Stimulated activated CD8-positive, alpha-beta memory T cell treated with anti-CD3 and anti-CD28 coated beads, Interleukin-2, amount 100 ng/mL, for 48 hours (primary cell): ENCODE data around the gene MT1F.
A peak's percentile ranks its signal among the peaks of the same experiment; 100 is the strongest.
"Not testable (repeated sequence)": the region's sequence is repeated elsewhere in the genome, so short reads cannot be mapped to it uniquely, and the experiment has no call there.

ENCODE experiments used
- DNase-seq, 2 donors: peaks; one replicate each; pipeline ENCODE4 v3.0.0-alpha.2; 2020; ENCODE audit warnings: low read depth in 2 of 2

MT1F gene

DNA sequence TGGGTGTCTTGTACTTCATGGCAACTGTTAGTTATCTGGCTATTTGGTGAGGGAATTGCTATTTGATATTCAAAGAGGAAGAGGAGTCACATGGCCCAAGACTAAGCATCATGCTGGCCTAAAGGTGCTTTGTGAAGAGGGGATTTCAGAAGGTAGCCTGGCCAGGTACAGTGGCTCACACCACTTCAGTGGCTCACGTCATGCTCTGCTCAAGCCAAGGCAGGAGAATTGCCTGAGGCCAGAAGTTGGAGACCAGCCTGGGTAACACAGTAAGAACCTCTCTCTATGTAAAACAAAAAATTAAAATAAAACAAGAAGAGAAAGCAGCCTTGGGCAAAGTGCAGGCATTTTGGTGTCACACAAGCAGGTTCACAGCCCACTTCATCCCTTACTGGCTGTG lies 12.4 kb upstream of the MT1F start:
- no peak for DNase-seq

GRCh38 chr16:56645838-56646237 lies 11.9 kb upstream of the MT1F start:
- DNase-seq: no peak

DNA sequence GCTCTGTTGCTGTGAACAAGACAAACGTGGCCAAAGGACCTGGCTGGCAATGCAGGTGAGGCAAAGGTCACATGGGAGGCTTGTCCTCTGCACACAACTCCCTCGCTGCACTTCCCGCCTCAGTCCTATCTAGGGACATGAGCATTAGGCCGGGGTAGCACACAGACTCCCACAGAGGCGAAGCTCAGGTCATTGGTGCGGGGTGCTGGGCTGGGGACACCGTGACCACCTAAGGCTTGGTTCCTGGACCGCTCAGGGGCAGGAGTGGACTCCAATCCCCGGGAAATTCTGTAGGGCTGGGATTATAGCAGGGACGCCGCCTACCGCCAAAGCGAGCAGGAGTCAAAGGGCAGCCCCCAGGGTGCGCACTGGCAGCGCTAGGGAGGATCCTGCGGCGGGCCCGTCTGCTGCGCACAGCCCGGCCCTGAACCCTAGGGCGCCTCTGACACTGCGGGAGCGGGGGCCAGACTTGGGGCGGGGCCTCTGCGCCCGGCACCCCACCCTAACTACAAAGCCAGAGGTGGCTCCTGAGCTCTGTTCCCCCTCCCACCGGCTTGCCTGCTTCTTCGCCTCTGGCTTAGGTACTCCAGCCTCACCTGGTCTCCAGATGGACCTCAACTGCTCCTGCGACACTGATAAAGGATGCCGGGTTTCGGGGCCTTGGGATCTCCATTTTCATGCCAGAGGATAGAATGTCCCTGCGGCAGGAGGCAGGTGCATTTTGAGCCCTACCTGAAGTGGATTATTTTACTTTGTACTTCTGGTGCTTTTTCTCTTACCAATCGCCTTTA lies 9.9 kb upstream of the MT1F start:
- DNase-seq: no peak

GRCh38 chr16:56649271-56649670 lies 8.5 kb upstream of the MT1F start:
- DNase-seq: no peak

- no peak for DNase-seq
Observed at GRCh38 chr16:56649820-56650219, 7.9 kb upstream of the MT1F start.

GRCh38 chr16:56651586-56651985 lies 6.2 kb upstream of the MT1F start, which contains the start of gene MT1B:
MT1B (plus strand) TSS chr16:56651886; CDS start chr16:56651954, 68 bp downstream.
- no peak for DNase-seq

DNA sequence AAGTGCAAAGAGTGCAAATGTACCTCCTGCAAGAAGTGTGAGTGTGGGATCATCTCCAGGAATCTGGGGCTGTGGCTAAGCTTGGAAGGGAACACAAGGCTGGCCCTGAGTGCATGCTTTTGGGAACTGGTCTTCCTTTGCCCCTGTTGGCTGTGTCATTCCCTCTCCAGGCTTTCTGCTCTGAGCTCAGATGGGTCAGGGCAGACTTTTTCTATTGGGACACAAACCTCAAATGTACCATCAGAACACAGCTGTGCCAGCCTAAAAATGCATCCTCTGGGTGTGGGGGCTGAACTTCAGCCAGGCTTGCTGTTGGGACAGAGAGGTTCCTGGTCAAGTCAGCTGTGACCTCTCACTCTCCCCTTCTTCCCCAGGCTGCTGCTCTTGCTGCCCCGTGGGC lies 5.2 kb upstream of the MT1F start:
- no peak for DNase-seq

GRCh38 chr16:56653218-56653617 lies 4.5 kb upstream of the MT1F start:
- no peak for DNase-seq

DNA sequence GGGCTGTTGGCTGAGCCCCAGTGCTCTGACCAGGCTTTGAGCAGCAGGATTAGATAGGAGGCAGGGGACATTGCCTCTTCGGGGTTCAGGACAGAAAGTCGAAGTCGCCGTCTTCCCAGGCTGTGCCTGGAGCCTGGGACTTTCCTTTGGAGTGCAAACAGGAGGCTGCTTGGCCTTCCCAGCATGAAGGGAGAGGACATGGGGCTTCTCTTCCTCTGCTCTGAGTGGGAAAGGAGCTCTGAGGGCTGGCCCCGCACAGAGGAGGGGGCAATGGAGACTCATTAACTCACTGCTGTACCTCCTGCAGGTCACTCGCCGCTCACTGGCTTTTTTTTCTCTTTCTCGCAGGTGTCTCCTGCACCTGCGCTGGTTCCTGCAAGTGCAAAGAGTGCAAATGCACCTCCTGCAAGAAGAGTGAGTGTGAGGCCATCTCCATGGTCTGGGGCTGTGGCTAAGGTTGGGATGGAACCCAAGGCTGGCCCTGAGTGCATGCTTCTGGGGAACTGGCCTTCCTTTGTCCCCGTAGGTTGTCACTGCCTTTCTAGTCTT lies 642 bp downstream of the MT1F start:
- no peak for DNase-seq

DNA sequence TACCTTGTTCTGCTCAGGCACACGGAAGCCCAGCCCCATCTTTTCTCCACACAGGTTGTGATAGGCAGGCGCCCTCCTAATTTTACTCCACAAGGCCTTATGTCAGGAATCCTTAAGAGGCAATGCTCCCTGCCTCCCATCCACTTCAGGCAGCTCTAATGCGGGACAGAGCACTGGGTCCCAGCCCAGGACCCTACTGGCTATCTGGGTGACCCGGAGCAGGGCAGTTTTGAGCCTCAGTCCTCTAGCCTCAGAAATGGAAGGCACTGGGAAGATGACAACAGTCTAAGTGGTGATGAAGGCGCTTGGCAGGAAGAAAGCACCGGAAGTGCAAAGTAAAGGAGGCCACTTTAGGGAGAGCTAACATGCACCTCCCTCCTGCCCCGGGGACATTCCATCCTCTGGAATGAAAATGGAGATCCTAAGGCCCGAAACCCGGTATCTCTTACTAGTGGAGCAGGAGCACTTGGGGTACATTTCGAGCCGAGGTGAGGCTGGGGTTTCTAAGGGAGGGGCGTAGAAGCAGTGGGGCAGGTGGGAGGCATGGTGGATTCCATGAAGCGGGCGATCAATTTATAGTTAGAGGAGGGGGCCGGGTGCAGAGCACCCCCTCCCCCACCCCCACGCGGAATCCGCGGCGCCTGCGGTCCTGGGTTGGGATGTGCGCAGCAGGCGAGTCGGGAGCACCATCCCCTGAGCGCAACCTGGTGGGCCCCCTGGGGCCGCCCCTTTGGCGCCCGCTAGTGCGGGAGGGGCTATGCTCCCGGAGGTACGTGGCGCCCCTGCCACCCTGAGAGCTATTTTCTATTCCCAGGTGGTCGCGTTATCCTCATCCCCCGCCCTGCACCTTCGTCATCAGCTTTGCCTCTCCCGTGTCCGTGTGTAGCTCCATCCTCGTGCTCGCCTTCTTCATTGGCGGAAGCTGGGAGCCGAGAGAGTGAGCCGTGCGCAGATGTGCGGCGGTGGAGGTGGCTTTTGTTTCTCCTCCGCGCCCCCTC lies 4.9 kb downstream of the MT1F start:
- no peak for DNase-seq

GRCh38 chr16:56664506-56664905 lies 6.7 kb downstream of the MT1F start:
- DNase-seq: no peak

DNA sequence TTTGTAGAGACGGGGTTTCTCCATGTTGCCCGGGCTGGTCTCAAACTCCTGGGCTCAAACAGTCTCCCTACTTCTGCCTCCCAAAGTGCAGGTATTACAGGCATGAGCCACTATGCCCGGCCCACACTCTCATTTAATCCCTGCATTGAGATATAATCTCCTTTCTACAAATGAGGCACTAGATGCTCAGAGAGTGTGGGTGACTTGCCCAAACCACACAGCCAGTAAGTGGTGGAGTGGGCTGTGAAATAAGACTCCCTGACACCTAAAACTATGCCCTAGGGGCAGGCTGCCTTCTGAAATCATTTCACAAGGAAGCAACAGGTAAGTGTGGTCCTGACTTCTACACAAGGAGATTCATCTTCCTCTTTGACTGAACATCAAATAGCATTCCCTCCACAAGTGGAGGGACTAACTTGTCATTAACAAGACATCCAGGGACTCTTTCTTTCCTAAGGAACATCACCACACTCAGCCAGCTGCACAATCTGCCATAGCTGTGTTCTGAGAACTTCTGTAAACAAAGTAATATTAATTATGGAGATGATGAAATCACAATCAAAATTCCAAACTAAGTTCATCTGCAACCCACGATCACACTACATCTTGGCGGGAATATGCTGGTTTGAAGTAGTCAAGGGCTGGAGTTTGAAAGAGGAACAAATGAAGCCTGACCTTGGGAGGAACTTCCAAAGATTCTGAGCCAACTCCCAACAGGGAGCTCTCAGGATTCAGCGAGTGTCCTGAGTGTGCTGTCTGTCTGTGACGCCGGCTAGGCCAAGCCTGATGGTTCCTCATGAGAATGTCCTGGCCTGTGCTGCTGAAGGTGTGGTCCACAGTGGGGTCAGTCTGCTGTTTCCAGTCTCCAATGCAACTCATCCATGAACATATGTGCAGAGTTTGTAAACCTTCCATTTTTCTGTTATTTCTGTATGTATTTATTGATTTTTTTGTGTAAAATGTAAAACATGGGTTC lies 7.8 kb downstream of the MT1F start:
- not testable (repeated sequence) for DNase-seq

- peak; percentile 44 to 53 for DNase-seq
Observed at GRCh38 chr16:56667581-56668571, 10.1 kb downstream of the MT1F start, which contains the start of gene MT1G. MT1G (minus strand) TSS chr16:56668065; CDS start chr16:56667993, 72 bp downstream.

- peak in 1 of 2 donors; percentile 30 for DNase-seq
Observed at GRCh38 chr16:56669005-56669839, 11.5 kb downstream of the MT1F start, which contains the start of gene MT1H. MT1H (plus strand) TSS chr16:56669814; CDS start chr16:56669885, 71 bp downstream.

DNA sequence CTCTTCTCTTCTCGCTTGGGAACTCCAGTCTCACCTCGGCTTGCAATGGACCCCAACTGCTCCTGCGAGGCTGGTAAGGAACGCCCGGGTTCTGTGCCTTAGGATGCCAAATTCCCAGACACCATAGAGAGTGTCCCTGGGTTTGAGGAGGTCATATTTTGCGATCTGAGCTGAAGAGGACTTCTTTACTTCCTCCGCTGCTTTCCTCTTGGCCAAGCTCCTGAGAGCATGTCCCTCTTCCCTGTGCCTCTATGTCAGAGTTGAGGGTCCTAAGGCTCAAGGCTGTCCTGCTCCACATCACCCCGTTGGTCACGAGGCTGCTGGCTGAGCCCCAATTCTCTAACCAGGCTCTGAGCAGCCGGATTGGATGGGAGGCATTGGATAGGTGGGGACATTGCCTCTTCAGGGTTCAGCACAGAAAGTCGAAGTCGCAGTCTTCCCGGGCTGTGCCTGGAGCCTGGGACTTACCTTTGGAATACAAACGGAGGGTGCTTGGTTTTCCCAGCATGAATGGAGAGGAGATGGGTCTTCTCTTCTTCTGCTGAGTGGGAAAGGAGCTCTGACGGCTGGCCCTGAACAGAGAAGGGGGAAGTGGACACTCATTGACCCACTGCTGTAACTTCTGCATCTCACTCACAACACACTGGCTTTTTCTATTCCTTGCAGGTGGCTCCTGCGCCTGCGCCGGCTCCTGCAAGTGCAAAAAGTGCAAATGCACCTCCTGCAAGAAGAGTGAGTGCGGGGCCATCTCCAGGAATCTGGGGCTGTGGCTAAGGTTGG lies 12.3 kb downstream of the MT1F start:
- DNase-seq: no peak

GRCh38 chr16:56670620-56670934 lies 12.8 kb downstream of the MT1F start:
- DNase-seq: no peak

- not testable (repeated sequence) for DNase-seq
Observed at GRCh38 chr16:56671691-56672090, 13.9 kb downstream of the MT1F start.

GRCh38 chr16:56672171-56672570 lies 14.4 kb downstream of the MT1F start:
- not testable (repeated sequence) for DNase-seq
